ENCODE results near the gene TSC2. TPM values are rescaled to one million over a fixed set of nuclear protein-coding genes. Genes with fewer than 3 reads are reported as not detected.
A peak's percentile ranks its signal among the peaks of the same experiment; 100 is the strongest.

The TSC2 gene
- total and polyA plus RNA-seq, 9 of the 15 experiments (the other 6 are each of a cell fraction or from before 2014, with no cell fraction given), result 1.3 to 68.1 (median 16.6) TPM

DNA sequence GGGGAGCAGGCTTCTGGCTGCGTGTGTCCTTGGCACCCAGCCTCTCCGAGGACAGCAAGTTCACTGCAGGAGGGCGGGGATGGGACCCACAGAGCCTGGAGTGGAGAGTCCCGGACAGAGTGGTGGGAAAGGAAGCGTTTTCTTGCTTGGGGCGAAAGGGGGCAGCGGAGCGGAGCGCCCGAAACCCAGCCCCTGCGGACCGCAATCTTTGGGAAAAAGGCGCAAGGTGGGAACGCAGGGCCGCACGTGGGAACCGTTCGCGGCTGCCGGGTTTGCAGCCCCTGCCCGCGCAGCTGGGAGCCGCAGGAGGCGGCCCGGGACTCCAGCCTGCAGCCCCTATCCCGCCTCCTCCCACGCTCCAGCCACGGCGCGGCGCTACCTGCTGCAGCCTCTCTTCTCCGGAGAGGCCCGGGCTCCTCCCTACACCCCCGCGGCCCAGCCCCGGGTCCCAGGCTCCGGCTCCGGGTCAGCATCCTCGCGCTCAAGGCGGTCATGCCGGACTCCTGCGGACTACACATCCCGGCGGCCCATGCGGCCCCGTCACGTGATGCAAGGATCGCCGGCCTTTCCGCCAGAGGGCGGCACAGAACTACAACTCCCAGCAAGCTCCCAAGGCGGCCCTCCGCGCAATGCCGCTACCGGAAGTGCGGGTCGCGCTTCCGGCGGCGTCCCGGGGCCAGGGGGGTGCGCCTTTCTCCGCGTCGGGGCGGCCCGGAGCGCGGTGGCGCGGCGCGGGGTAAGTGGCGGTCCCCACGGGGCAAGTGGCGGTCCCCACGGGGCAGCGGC is at the start of gene TSC2, which contains the start of gene NTHL1 (continued):
- TF ChIP-seq, protein P1, sequence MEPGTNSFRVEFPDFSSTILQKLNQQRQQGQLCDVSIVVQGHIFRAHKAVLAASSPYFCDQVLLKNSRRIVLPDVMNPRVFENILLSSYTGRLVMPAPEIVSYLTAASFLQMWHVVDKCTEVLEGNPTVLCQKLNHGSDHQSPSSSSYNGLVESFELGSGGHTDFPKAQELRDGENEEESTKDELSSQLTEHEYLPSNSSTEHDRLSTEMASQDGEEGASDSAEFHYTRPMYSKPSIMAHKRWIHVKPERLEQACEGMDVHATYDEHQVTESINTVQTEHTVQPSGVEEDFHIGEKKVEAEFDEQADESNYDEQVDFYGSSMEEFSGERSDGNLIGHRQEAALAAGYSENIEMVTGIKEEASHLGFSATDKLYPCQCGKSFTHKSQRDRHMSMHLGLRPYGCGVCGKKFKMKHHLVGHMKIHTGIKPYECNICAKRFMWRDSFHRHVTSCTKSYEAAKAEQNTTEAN (CRISPR knock-in tag; IDR thresholded peaks at IDR 0.05), result no peak
- TF ChIP-seq TRIM24 (IDR thresholded peaks at IDR 0.05) (no peak), MTF1 (CRISPR knock-in tag; IDR thresholded peaks at IDR 0.05; ENCODE audit: borderline replicate concordance) (no peak), FOXK2 (conservative IDR thresholded peaks at IDR 0.05 in 1 of 2, IDR thresholded peaks at IDR 0.05 in 1 of 2; ENCODE audit: low read depth in 2 of 2) (peak in 1 of 2 experiments; percentile 51; a peak in 1 of 4 replicates), TOE1 (IDR thresholded peaks at IDR 0.05; ENCODE audit: borderline replicate concordance) (peak; percentile 99), TOE1 (CRISPR knock-in tag; IDR thresholded peaks at IDR 0.05; ENCODE audit: borderline replicate concordance, low read depth) (no peak), HMG20A (CRISPR knock-in tag; conservative IDR thresholded peaks at IDR 0.05) (no peak), MAFK (IDR thresholded peaks at IDR 0.05; ENCODE audit: low read length) (no peak), OTX1 (CRISPR knock-in tag; IDR thresholded peaks at IDR 0.05) (0 out of 2 replicates have a peak, but pooled peaks have one; percentile 23), HDAC3 (IDR thresholded peaks at IDR 0.05; ENCODE audit: borderline replicate concordance, partially characterized antibody) (no peak), DIDO1 (tag; IDR thresholded peaks at IDR 0.05; ENCODE audit: low read depth) (peak; percentile 39; the same call in 1 of the 2 replicates), TRIM28 (IDR thresholded peaks at IDR 0.05) (no peak), CREB1 (IDR thresholded peaks at IDR 0.05) (peak; percentile 81), CREB1 (CRISPR knock-in tag; IDR thresholded peaks at IDR 0.05) (peak; percentile 88), YY1 (IDR thresholded peaks at IDR 0.05; ENCODE audit: borderline replicate concordance in 1 of 3, control insufficient read depth in 1 of 3, extremely low read depth in 1 of 3, insufficient read depth in 3 of 3, insufficient read length in 1 of 3, insufficient replicate concordance in 2 of 3, low read depth in 1 of 3, low read length in 2 of 3) (peak; percentile 60 to 94 (median 92))
- TF ChIP-seq, protein P2, sequence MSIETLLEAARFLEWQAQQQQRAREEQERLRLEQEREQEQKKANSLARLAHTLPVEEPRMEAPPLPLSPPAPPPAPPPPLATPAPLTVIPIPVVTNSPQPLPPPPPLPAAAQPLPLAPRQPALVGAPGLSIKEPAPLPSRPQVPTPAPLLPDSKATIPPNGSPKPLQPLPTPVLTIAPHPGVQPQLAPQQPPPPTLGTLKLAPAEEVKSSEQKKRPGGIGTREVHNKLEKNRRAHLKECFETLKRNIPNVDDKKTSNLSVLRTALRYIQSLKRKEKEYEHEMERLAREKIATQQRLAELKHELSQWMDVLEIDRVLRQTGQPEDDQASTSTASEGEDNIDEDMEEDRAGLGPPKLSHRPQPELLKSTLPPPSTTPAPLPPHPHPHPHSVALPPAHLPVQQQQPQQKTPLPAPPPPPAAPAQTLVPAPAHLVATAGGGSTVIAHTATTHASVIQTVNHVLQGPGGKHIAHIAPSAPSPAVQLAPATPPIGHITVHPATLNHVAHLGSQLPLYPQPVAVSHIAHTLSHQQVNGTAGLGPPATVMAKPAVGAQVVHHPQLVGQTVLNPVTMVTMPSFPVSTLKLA (conservative IDR thresholded peaks at IDR 0.05), result peak; percentile 89 to 93
- TF ChIP-seq, protein P3, sequence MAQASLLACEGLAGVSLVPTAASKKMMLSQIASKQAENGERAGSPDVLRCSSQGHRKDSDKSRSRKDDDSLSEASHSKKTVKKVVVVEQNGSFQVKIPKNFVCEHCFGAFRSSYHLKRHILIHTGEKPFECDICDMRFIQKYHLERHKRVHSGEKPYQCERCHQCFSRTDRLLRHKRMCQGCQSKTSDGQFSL (CRISPR knock-in tag; IDR thresholded peaks at IDR 0.05), result peak; percentile 64; the same call in 1 of the 2 replicates
- TF ChIP-seq, protein P3 (tag; IDR thresholded peaks at IDR 0.05), result peak in 1 of 2 experiments; percentile 49; a peak in 1 of 4 replicates
- TF ChIP-seq, protein P4, sequence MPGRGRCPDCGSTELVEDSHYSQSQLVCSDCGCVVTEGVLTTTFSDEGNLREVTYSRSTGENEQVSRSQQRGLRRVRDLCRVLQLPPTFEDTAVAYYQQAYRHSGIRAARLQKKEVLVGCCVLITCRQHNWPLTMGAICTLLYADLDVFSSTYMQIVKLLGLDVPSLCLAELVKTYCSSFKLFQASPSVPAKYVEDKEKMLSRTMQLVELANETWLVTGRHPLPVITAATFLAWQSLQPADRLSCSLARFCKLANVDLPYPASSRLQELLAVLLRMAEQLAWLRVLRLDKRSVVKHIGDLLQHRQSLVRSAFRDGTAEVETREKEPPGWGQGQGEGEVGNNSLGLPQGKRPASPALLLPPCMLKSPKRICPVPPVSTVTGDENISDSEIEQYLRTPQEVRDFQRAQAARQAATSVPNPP (IDR thresholded peaks at IDR 0.05; ENCODE audit: borderline replicate concordance, insufficient read depth, insufficient read length), result no peak
- TF ChIP-seq, protein P5, sequence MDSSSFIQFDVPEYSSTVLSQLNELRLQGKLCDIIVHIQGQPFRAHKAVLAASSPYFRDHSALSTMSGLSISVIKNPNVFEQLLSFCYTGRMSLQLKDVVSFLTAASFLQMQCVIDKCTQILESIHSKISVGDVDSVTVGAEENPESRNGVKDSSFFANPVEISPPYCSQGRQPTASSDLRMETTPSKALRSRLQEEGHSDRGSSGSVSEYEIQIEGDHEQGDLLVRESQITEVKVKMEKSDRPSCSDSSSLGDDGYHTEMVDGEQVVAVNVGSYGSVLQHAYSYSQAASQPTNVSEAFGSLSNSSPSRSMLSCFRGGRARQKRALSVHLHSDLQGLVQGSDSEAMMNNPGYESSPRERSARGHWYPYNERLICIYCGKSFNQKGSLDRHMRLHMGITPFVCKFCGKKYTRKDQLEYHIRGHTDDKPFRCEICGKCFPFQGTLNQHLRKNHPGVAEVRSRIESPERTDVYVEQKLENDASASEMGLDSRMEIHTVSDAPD (CRISPR knock-in tag; IDR thresholded peaks at IDR 0.05), result no peak

All from K562 (cell line).